ENCODE measurements around the gene VPS16. TPM values are rescaled to one million over a fixed set of nuclear protein-coding genes. Genes with fewer than 3 reads are reported as not detected.

The VPS16 gene
- total RNA-seq, 1 experiment from 2014 or later, result 46.6 TPM

DNA sequence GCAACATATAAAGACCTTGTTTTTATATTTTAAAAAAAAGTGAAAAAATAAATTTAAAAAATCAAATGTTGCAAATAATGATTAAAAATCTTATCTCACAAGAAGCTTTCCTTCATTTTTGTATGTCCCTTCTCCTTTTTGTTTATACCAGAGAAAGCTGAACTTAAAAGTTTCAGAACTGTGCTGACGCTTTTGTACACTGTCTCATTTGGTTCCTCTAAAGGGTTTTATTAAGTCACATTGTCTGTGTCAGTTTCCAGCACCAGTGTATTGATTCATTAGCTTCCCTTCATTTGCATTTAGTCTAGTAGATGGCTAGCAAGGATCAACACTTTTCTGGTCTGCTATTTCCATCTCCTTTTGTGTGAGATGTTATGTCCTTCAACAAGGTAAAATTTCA lies 6.8 kb upstream of the VPS16 start:
- Mint-ChIP-seq H3K9me3 (ENCODE audit: unreplicated experiment) (no peaks in the 10 kb centered on the region), H3K4me3 (ENCODE audit: unreplicated experiment) (no peak overlapping the region), H3K4me1 (ENCODE audit: low read depth, unreplicated experiment) (no peaks in the 10 kb centered on the region), H3K36me3 (ENCODE audit: insufficient read depth, unreplicated experiment) (peaks cover 9% of the 10 kb centered on the region), H3K27me3 (ENCODE audit: insufficient read depth, unreplicated experiment) (peaks cover under 1% of the 10 kb centered on the region), H3K27ac (ENCODE audit: unreplicated experiment) (no peak overlapping the region)
- H3K9me3 ChIP-seq, result no peaks in the 10 kb centered on the region
- no peak overlapping the region for H3K4me3 ChIP-seq (ENCODE audit: low read depth, low read length)
- TF ChIP-seq, protein P1, sequence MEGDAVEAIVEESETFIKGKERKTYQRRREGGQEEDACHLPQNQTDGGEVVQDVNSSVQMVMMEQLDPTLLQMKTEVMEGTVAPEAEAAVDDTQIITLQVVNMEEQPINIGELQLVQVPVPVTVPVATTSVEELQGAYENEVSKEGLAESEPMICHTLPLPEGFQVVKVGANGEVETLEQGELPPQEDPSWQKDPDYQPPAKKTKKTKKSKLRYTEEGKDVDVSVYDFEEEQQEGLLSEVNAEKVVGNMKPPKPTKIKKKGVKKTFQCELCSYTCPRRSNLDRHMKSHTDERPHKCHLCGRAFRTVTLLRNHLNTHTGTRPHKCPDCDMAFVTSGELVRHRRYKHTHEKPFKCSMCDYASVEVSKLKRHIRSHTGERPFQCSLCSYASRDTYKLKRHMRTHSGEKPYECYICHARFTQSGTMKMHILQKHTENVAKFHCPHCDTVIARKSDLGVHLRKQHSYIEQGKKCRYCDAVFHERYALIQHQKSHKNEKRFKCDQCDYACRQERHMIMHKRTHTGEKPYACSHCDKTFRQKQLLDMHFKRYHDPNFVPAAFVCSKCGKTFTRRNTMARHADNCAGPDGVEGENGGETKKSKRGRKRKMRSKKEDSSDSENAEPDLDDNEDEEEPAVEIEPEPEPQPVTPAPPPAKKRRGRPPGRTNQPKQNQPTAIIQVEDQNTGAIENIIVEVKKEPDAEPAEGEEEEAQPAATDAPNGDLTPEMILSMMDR (IDR thresholded peaks at IDR 0.05; ENCODE audit: insufficient read depth in 1 of 2, low read depth in 1 of 2, low read length in 1 of 2, severe bottlenecking in 1 of 2, unreplicated experiment in 1 of 2), result no peak
- no TSS peak for BruUV-seq (replicated peaks)
- POLR2A ChIA-PET, result interaction anchor here (0.5 to 0.6 kb wide), 2 partner anchors 39 to 300 kb away, joined by 3 read pairs; no protein-coding TSS in a partner anchor
- no peak for DNase-seq
- H3K27me3 ChIP-seq (replicated peaks; ENCODE audit: control insufficient read depth, insufficient read depth, low read length), result no peaks in the 10 kb centered on the region
- intact Hi-C loops (cut with micrococcal nuclease; ENCODE audit: unreplicated experiment), result no loop called here
- H3K36me3 ChIP-seq (ENCODE audit: control insufficient read depth, insufficient read depth, low read length), result peaks cover 2% of the 10 kb centered on the region
- CTCF ChIA-PET, result no interaction called here
- no peaks in the 10 kb centered on the region for H3K4me1 ChIP-seq

DNA sequence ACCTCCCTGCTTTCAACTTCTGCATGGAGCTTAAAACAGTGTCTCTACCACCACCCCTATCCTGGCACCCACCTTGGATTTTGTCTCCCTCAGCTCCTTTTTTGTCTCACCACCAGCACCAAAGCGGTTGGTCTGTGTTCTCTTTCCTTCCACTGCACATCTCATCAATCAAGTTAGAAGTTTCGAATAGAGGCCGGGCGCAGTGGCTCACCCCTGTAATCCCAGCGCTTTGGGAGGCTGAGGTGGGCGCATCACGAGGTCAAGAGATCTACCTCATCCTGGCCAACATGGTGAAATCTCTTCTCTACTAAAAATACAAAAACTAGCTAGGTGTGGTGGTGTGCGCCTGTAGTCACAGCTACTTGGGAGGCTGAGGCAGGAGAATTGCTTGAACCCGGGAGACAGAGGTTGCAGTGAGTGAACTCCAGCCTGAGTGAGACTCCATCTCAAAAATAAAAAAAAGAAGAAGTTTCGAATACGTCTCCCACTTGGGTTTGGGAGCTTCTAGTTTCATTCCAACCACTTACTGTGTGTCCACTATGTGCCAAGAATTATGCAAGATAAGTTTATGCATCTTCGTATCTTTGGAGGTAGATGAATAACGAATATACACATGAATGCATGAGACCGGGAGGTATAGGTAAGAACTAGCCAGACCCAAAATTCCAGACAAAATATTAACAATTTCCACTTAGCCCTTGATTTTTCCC lies 6.0 kb upstream of the VPS16 start:
- peaks cover 4% of the 10 kb centered on the region for H3K36me3 ChIP-seq (ENCODE audit: control insufficient read depth, insufficient read depth, low read length)
- no TSS peak for BruUV-seq (replicated peaks)
- TF ChIP-seq, protein P1 (IDR thresholded peaks at IDR 0.05; ENCODE audit: insufficient read depth in 1 of 2, low read depth in 1 of 2, low read length in 1 of 2, severe bottlenecking in 1 of 2, unreplicated experiment in 1 of 2), result no peak
- Mint-ChIP-seq H3K4me1 (ENCODE audit: low read depth, unreplicated experiment) (peaks cover 5% of the 10 kb centered on the region), H3K27ac (ENCODE audit: unreplicated experiment) (no peak overlapping the region), H3K9me3 (ENCODE audit: unreplicated experiment) (no peaks in the 10 kb centered on the region), H3K27me3 (ENCODE audit: insufficient read depth, unreplicated experiment) (no peaks in the 10 kb centered on the region), H3K4me3 (ENCODE audit: unreplicated experiment) (no peak overlapping the region), H3K36me3 (ENCODE audit: insufficient read depth, unreplicated experiment) (peaks cover 13% of the 10 kb centered on the region)
- H3K9me3 ChIP-seq, result no peaks in the 10 kb centered on the region
- peaks cover 4% of the 10 kb centered on the region; the same call in 1 of the 2 replicates for H3K4me1 ChIP-seq
- H3K4me3 ChIP-seq (ENCODE audit: low read depth, low read length), result no peak overlapping the region
- ChIA-PET CTCF (no interaction called here), POLR2A (interaction anchor here (0.5 to 0.6 kb wide), 3 partner anchors 38 to 299 kb away, joined by 3 to 4 read pairs (median 3); no protein-coding TSS in a partner anchor)
- no peaks in the 10 kb centered on the region for H3K27me3 ChIP-seq (replicated peaks; ENCODE audit: control insufficient read depth, insufficient read depth, low read length)
- intact Hi-C loops (cut with micrococcal nuclease; ENCODE audit: unreplicated experiment), result no loop called here
- no peak for DNase-seq

DNA sequence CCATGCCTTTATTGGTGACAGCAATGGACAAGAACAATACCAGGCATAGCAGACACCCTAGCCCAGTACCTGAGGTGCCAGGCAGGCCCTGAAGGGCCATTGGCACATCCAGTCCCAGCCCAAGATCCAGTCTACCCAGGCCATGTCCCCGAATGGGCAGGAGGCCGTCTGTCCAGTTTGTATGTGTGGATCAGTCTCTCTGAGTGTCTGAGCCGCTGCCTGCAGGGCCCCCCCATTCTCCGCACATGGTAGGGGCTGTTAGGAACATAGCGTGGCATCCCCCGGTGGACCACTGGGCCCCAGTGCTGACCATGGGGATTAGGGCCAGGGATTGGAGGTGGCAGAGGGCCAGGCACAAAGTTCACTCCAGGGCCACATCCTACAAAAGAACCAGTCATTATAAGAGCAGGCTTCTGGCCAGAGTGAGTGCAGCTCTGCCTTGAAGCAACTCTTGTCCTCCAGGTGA lies 5.2 kb upstream of the VPS16 start:
- intact Hi-C loops (cut with micrococcal nuclease; ENCODE audit: unreplicated experiment), result no loop called here
- Mint-ChIP-seq H3K4me1 (ENCODE audit: low read depth, unreplicated experiment) (peaks cover 7% of the 10 kb centered on the region), H3K27ac (ENCODE audit: unreplicated experiment) (no peak overlapping the region), H3K9me3 (ENCODE audit: unreplicated experiment) (no peaks in the 10 kb centered on the region), H3K4me3 (ENCODE audit: unreplicated experiment) (no peak overlapping the region), H3K36me3 (ENCODE audit: insufficient read depth, unreplicated experiment) (peaks cover 21% of the 10 kb centered on the region), H3K27me3 (ENCODE audit: insufficient read depth, unreplicated experiment) (no peaks in the 10 kb centered on the region)
- no peak overlapping the region for H3K4me3 ChIP-seq (ENCODE audit: low read depth, low read length)
- peaks cover 4% of the 10 kb centered on the region for H3K36me3 ChIP-seq (ENCODE audit: control insufficient read depth, insufficient read depth, low read length)
- no peaks in the 10 kb centered on the region for H3K9me3 ChIP-seq
- POLR2A ChIA-PET, result no interaction called here
- DNase-seq, result no peak
- CTCF ChIA-PET, result no interaction called here
- no peaks in the 10 kb centered on the region for H3K27me3 ChIP-seq (replicated peaks; ENCODE audit: control insufficient read depth, insufficient read depth, low read length)
- TF ChIP-seq, protein P1 (IDR thresholded peaks at IDR 0.05; ENCODE audit: insufficient read depth in 1 of 2, low read depth in 1 of 2, low read length in 1 of 2, severe bottlenecking in 1 of 2, unreplicated experiment in 1 of 2), result no peak
- no TSS peak for BruUV-seq (replicated peaks)
- peaks cover 8% of the 10 kb centered on the region; the same call in 1 of the 2 replicates for H3K4me1 ChIP-seq
